ENCODE measurements around the gene PSMA7. TPM values are rescaled to one million over a fixed set of nuclear protein-coding genes. Genes with fewer than 3 reads are reported as not detected.
A peak's percentile ranks its signal among the peaks of the same experiment; 100 is the strongest.

The PSMA7 gene
- total and polyA plus RNA-seq, 8 donors, result 119 to 280 (median 194) TPM

- H3K9me3 ChIP-seq, result no peaks in the 10 kb centered on the region
- no peak for TF ChIP-seq POLR2A (IDR thresholded peaks at IDR 0.05)
- no peak for TF ChIP-seq CTCF (IDR thresholded peaks at IDR 0.05)
- no peak for TF ChIP-seq POLR2AphosphoS5 (IDR thresholded peaks at IDR 0.05)
- TF ChIP-seq EP300 (IDR thresholded peaks at IDR 0.05), result no peak
- 86 to 93% (median 89%) methylated on average over 25 of the region's 25 CpGs for WGBS, 5 donors
- no peak overlapping the region for H3K4me3 ChIP-seq
- intact Hi-C loops (cut with DNase I; ENCODE audit: low total_unique reads), result no loop called here
- H3K27ac ChIP-seq, result no peak overlapping the region
- DNase-seq, result no peak
- peaks cover 0 to 23% (median 10%) of the 10 kb centered on the region in 4 donors for H3K4me1 ChIP-seq
- no peaks in the 10 kb centered on the region for H3K27me3 ChIP-seq
- peaks cover 20 to 70% (median 65%) of the 10 kb centered on the region in 4 donors for H3K36me3 ChIP-seq
Observed at GRCh38 chr20:62190639-62191411, 47.6 kb upstream of the PSMA7 start.

GRCh38 chr20:62186887-62187866, 44.0 kb upstream of the PSMA7 start:
- Histone ChIP-seq H3K27me3 (no peaks in the 10 kb centered on the region), H3K4me3 (no peak overlapping the region), H3K36me3 (peaks cover 14 to 35% (median 32%) of the 10 kb centered on the region in 4 donors), H3K27ac (peak overlapping the region in 2 of 5 donors; percentile 18 to 34), H3K9me3 (no peaks in the 10 kb centered on the region), H3K4me1 (peaks cover 15 to 50% (median 31%) of the 10 kb centered on the region in 4 donors)
- DNase-seq, result peak in 1 of 2 donors; percentile 50
- TF ChIP-seq EP300 (IDR thresholded peaks at IDR 0.05) (no peak), CTCF (IDR thresholded peaks at IDR 0.05) (no peak), POLR2AphosphoS5 (IDR thresholded peaks at IDR 0.05) (no peak), POLR2A (IDR thresholded peaks at IDR 0.05) (no peak)
- intact Hi-C loops (cut with DNase I; ENCODE audit: low total_unique reads), result no loop called here
- 57 to 69% (median 64%) methylated on average over 13 of the region's 13 CpGs for whole genome bisulfite sequencing, 5 donors

GRCh38 chr20:62186096-62186426, 42.9 kb upstream of the PSMA7 start:
- H3K4me3 ChIP-seq, result no peak overlapping the region
- no peak for DNase-seq
- H3K27ac ChIP-seq, result peak overlapping the region in 1 of 5 donors; percentile 45
- peaks cover 16 to 56% (median 36%) of the 10 kb centered on the region in 4 donors for H3K4me1 ChIP-seq
- 73 to 82% (median 79%) methylated on average over 3 of the region's 3 CpGs for WGBS, 5 donors
- no peaks in the 10 kb centered on the region for H3K9me3 ChIP-seq
- H3K36me3 ChIP-seq, result peaks cover 14 to 23% (median 23%) of the 10 kb centered on the region in 4 donors
- no peak for TF ChIP-seq POLR2AphosphoS5 (IDR thresholded peaks at IDR 0.05)
- no peak for TF ChIP-seq POLR2A (IDR thresholded peaks at IDR 0.05)
- TF ChIP-seq EP300 (IDR thresholded peaks at IDR 0.05), result no peak
- TF ChIP-seq CTCF (IDR thresholded peaks at IDR 0.05), result no peak
- no peaks in the 10 kb centered on the region for H3K27me3 ChIP-seq
- intact Hi-C loops (cut with DNase I; ENCODE audit: low total_unique reads), result no loop called here

- H3K9me3 ChIP-seq, result no peaks in the 10 kb centered on the region
- no peaks in the 10 kb centered on the region for H3K27me3 ChIP-seq
- 26 to 29% (median 26%) methylated on average over 25 of the region's 25 CpGs for WGBS, 5 donors
- no peak for TF ChIP-seq EP300 (IDR thresholded peaks at IDR 0.05)
- TF ChIP-seq POLR2A (IDR thresholded peaks at IDR 0.05), result no peak
- no peak for TF ChIP-seq POLR2AphosphoS5 (IDR thresholded peaks at IDR 0.05)
- peaks cover 16 to 56% (median 36%) of the 10 kb centered on the region in 4 donors for H3K4me1 ChIP-seq
- peak overlapping the region; percentile 86 to 98 (median 88) for H3K4me3 ChIP-seq
- intact Hi-C loops (cut with DNase I; ENCODE audit: low total_unique reads), result no loop called here
- H3K27ac ChIP-seq, result peak overlapping the region in 4 of 5 donors; percentile 94 to 98 (median 96)
- DNase-seq, result no peak
- H3K36me3 ChIP-seq, result peaks cover 10 to 15% (median 13%) of the 10 kb centered on the region in 4 donors
Observed at GRCh38 chr20:62183426-62184142, 40.4 kb upstream of the PSMA7 start.

All from stomach (tissue), 9 donors.